PC-3 (cell line): Measurements from ENCODE around the gene DIAPH2. TPM values are rescaled to one million over a fixed set of nuclear protein-coding genes. Genes with fewer than 3 reads are reported as not detected.

Source experiments
- ATAC-seq: fragments of 200-7000 bp; cut with Tn5 transposase; 2 replicates; pipeline ENCODE4 v1.9.1; 2020; ENCODE audit warnings: mild to moderate bottlenecking, moderate library complexity
- BruUV-seq: library from RNA; stranded (reverse); fragments of 400-500 nt; replicated peaks from 2 replicates; lab custom pipeline; 2021; lab: Mats Ljungman, UMichigan
- CTCF ChIA-PET: fragments of 300-600 bp; sonication (Branson Sonifier 250); formaldehyde crosslinking; loops from one replicate; lab custom pipeline; 2022; ENCODE audit warnings: antibody characterized with exemption; lab: Charles Lee
- POLR2A ChIA-PET: fragments of 300-600 bp; sonication (Branson Sonifier 250); formaldehyde crosslinking; loops from one replicate; lab custom pipeline; 2022; ENCODE audit warnings: antibody characterized with exemption; ENCODE audit not compliant: unreplicated experiment; lab: Charles Lee
- DNase-seq: peaks from one replicate; pipeline ENCODE4 v3.0.0-alpha.2; 2015
- H2AFZ ChIP-seq: fragments of 300-600 bp; sonication (generic); 2 replicates; pipeline ENCODE4 v1.6.0; 2016; ENCODE audit warnings: antibody characterized with exemption, low read length
- H3F3A ChIP-seq: fragments of 300-600 bp; sonication (generic); one replicate; pipeline ENCODE4 v1.6.0; 2017; ENCODE audit warnings: antibody characterized with exemption, low read length, control low read depth, mild to moderate bottlenecking; ENCODE audit not compliant: unreplicated experiment
- H3K27ac ChIP-seq: fragments of 300-600 bp; sonication (generic); 2 replicates; pipeline ENCODE4 v1.5.1; 2016; ENCODE audit warnings: mild to moderate bottlenecking, low read length
- H3K27me3 ChIP-seq: fragments of 300-600 bp; sonication (generic); 2 replicates; pipeline ENCODE4 v1.6.1; 2016; ENCODE audit warnings: low read length, mixed read lengths
- H3K36me3 ChIP-seq: fragments of 300-600 bp; sonication (generic); 2 replicates; pipeline ENCODE4 v1.6.1; 2016; ENCODE audit warnings: low read depth, mixed run types, low read length, mixed read lengths
- H3K4me1 ChIP-seq: fragments of 300-600 bp; sonication (generic); 2 replicates; pipeline ENCODE4 v1.5.1; 2016; ENCODE audit warnings: low read length; ENCODE audit not compliant: insufficient read depth
- H3K4me2 ChIP-seq: fragments of 300-600 bp; sonication (generic); 2 replicates; pipeline ENCODE4 v1.6.0; 2016; ENCODE audit warnings: low read length
- H3K4me3 ChIP-seq: fragments of 300-600 bp; sonication (generic); 2 replicates; pipeline ENCODE4 v1.5.1; 2016; ENCODE audit warnings: mild to moderate bottlenecking, low read length, mixed read lengths
- H3K79me2 ChIP-seq: fragments of 300-600 bp; sonication (generic); 2 replicates; pipeline ENCODE4 v1.6.1; 2017; ENCODE audit warnings: low read length, mixed read lengths
- H3K9ac ChIP-seq: fragments of 300-600 bp; sonication (generic); 2 replicates; pipeline ENCODE4 v1.6.0; 2016; ENCODE audit warnings: mild to moderate bottlenecking, low read length
- H3K9me2 ChIP-seq: fragments of 300-600 bp; sonication (generic); replicated peaks from 2 replicates; pipeline ENCODE4 v1.6.1; 2016; ENCODE audit warnings: mixed run types, low read length, mixed read lengths
- H3K9me3 ChIP-seq: fragments of 300-600 bp; sonication (generic); 2 replicates; pipeline ENCODE4 v1.6.1; 2016; ENCODE audit warnings: low read length, mixed read lengths
- H4K20me1 ChIP-seq: fragments of 300-600 bp; sonication (generic); 2 replicates; pipeline ENCODE4 v1.6.1; 2016; ENCODE audit warnings: low read length, mixed read lengths
- CTCF ChIP-seq: fragments of 300-600 bp; sonication (generic); conservative IDR thresholded peaks from 2 replicates; pipeline ENCODE4 v1.5.1; 2017; ENCODE audit warnings: antibody characterized with exemption, low read depth, mild to moderate bottlenecking, low read length
- EZH2 ChIP-seq: fragments of 300-600 bp; sonication (generic); IDR thresholded peaks from one replicate; pipeline ENCODE4 v1.6.1; 2017; ENCODE audit warnings: antibody characterized with exemption, mild to moderate bottlenecking, low read length; ENCODE audit not compliant: unreplicated experiment
- EZH2phosphoT487 ChIP-seq: fragments of 300-600 bp; sonication (generic); IDR thresholded peaks from 2 replicates; pipeline ENCODE4 v1.6.1; 2018; ENCODE audit warnings: mild to moderate bottlenecking, antibody characterized with exemption, low read length, borderline replicate concordance
- intact Hi-C: fragments of 100-400 bp; cut with micrococcal nuclease; formaldehyde crosslinking; loops from 2 replicates; pipeline ENCODE4 v1.9.0; 2023
- total RNA-seq: library from RNA; depleted of rRNA; stranded (reverse); fragments of >200 nt; gene quantifications from 2 replicates; pipeline ENCODE4 v1.2.3, GENCODE V29; 2014

Gene DIAPH2
- total RNA-seq, 1 experiment from 2014 or later = 15.1 TPM

DNA sequence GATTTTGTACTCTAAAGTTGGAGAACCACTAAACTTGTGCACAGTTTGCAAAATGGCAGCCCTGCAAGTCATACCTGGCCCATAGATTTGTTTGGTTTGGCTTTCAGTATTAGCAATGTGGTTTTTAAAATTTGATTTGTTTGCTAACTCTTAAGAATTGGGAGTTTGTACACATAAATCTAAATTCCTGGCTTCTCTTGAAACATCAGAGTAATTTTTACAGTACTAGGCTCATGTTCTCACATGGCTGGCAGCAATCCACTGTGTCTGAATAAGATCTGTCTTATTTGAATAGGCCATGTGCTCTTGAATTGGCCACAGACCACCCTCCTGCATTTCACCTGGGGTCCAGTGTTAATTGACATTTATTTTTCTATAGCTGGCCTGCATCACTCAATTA is 21.3 kb downstream of the DIAPH2 start:
- peak; percentile 25 for DNase-seq
- BruUV-seq = no TSS peak

GRCh38 chrX:96707804-96708203 is 23.2 kb downstream of the DIAPH2 start:
- POLR2A ChIA-PET = no interaction called here
- Histone ChIP-seq H3K9me2 (no peaks in the 10 kb centered on the region), H3K4me3 (no peak overlapping the region), H3K27ac (no peak overlapping the region), H3K4me1 (peaks cover 6% of the 10 kb centered on the region), H2AFZ (no peak overlapping the region), H3K4me2 (no peak overlapping the region), H3K27me3 (no peaks in the 10 kb centered on the region), H4K20me1 (no peaks in the 10 kb centered on the region), H3F3A (no peaks in the 10 kb centered on the region), H3K9ac (no peak overlapping the region), H3K9me3 (no peaks in the 10 kb centered on the region), H3K36me3 (no peaks in the 10 kb centered on the region), H3K79me2 (0 out of 2 replicates have a peak, but pooled peaks cover 18% of the 10 kb centered on the region)
- no peak for TF ChIP-seq CTCF
- TF ChIP-seq EZH2phosphoT487 = no peak
- BruUV-seq = no TSS peak
- ATAC-seq (no peak), DNase-seq (no peak)
- CTCF ChIA-PET = no interaction called here
- intact Hi-C loops = no loop called here

More for the DNA sequence above, 21.3 kb downstream of the DIAPH2 start:
- TF ChIP-seq EZH2 = no peak
- no peak for TF ChIP-seq EZH2phosphoT487
- no peak for TF ChIP-seq CTCF
- Histone ChIP-seq H4K20me1 (no peaks in the 10 kb centered on the region), H3K4me1 (peaks cover 5% of the 10 kb centered on the region), H2AFZ (no peak overlapping the region), H3F3A (no peaks in the 10 kb centered on the region), H3K79me2 (0 out of 2 replicates have a peak, but pooled peaks cover 8% of the 10 kb centered on the region), H3K36me3 (no peaks in the 10 kb centered on the region), H3K9me2 (no peaks in the 10 kb centered on the region), H3K9ac (no peak overlapping the region), H3K9me3 (no peaks in the 10 kb centered on the region), H3K27me3 (no peaks in the 10 kb centered on the region), H3K4me3 (no peak overlapping the region), H3K4me2 (no peak overlapping the region), H3K27ac (no peak overlapping the region)
- ChIA-PET CTCF (no interaction called here), POLR2A (no interaction called here)
- peak; percentile 70 for ATAC-seq
- intact Hi-C loops = no loop called here

DNA sequence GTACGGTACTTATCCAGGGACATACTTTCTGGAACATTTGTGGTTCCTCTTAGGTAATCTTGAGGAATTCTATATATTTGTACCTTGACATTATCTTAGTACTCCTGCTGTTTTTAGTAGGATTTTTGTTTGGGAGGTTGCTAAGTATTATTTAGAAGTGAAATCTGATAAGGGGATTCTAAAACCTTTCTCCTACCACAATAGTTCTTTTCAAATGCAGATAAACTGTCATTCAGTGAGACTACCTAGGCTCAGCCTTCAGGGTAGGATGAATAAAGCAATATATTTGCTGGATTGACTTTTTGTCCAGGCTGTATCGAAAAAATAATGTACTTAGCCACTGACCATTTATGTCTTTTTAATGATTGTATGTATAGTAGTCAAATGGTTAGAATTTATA is 25.4 kb downstream of the DIAPH2 start:
- H3K4me2 ChIP-seq = no peak overlapping the region
- H3K27me3 ChIP-seq = no peaks in the 10 kb centered on the region
- H4K20me1 ChIP-seq = no peaks in the 10 kb centered on the region
- no peak overlapping the region for H3K9ac ChIP-seq
- DNase-seq (no peak), ATAC-seq (no peak)
- no peak overlapping the region for H2AFZ ChIP-seq
- no peaks in the 10 kb centered on the region for H3K9me2 ChIP-seq
- TF ChIP-seq EZH2phosphoT487 (no peak), EZH2 (no peak), CTCF (no peak)
- CTCF ChIA-PET = no interaction called here
- no peak overlapping the region for H3K27ac ChIP-seq
- H3F3A ChIP-seq = no peaks in the 10 kb centered on the region
- peaks cover 34% of the 10 kb centered on the region; the same call in 1 of the 2 replicates for H3K79me2 ChIP-seq
- POLR2A ChIA-PET = no interaction called here
- no peaks in the 10 kb centered on the region for H3K9me3 ChIP-seq
- no peak overlapping the region for H3K4me3 ChIP-seq
- H3K36me3 ChIP-seq = no peaks in the 10 kb centered on the region
- BruUV-seq = no TSS peak
- peaks cover 14% of the 10 kb centered on the region for H3K4me1 ChIP-seq
- intact Hi-C loops = loop anchor here (10.0 kb wide), 2 partner anchors 235 to 305 kb away; no protein-coding TSS in a partner anchor
